ENCODE measurements around the gene WASL. TPM values are rescaled to one million over a fixed set of nuclear protein-coding genes. Genes with fewer than 3 reads are reported as not detected.

Gene WASL
- total RNA-seq, 4 donors from 2014 or later, result 30.4 to 41.4 (median 34.2) TPM

- TF ChIP-seq POLR2A (IDR thresholded peaks at IDR 0.05), result no peak
- no peak for TF ChIP-seq CTCF (IDR thresholded peaks at IDR 0.05)
- intact Hi-C loops (cut with DNase I; ENCODE audit: low total_unique reads), result loop anchor here (10.0 kb wide), 1 partner anchor 62 kb away; the partner anchor contains the start of gene WASL
- WGBS, 2 donors, result 52 to 68% methylated on average over 1 of the region's 1 CpG
- DNase-seq (ENCODE audit: low spot score in 2 of 2), result no peak
- H3K4me3 ChIP-seq (ENCODE audit: low read depth, poor library complexity, severe bottlenecking), result no peak overlapping the region
These were observed 66.1 kb downstream of the WASL start for GRCh38 chr7:123682690-123683089.

- intact Hi-C loops (cut with DNase I; ENCODE audit: low total_unique reads), result loop anchor here (10.0 kb wide), 1 partner anchor 63 kb away; the partner anchor contains the start of gene WASL
- DNase-seq (ENCODE audit: low spot score in 2 of 2), result no peak
- TF ChIP-seq CTCF (IDR thresholded peaks at IDR 0.05) (no peak), POLR2A (IDR thresholded peaks at IDR 0.05) (no peak)
- whole genome bisulfite sequencing, 2 donors, result 79 to 81% methylated on average over 2 of the region's 2 CpGs
- no peak overlapping the region for H3K4me3 ChIP-seq (ENCODE audit: low read depth, poor library complexity, severe bottlenecking)
These were observed 67.2 kb downstream of the WASL start for GRCh38 chr7:123681561-123681960.

- TF ChIP-seq CTCF (IDR thresholded peaks at IDR 0.05) (no peak), POLR2A (IDR thresholded peaks at IDR 0.05) (no peak)
- DNase-seq (ENCODE audit: low spot score in 2 of 2), result no peak
- intact Hi-C loops (cut with DNase I; ENCODE audit: low total_unique reads), result loop anchor here (10.0 kb wide), 1 partner anchor 64 kb away; the partner anchor contains the start of gene WASL
- no peak overlapping the region for H3K4me3 ChIP-seq (ENCODE audit: low read depth, poor library complexity, severe bottlenecking)
- 93 to 95% methylated on average over 3 of the region's 3 CpGs for WGBS, 2 donors
These were observed 68.2 kb downstream of the WASL start for GRCh38 chr7:123680580-123680979.

- TF ChIP-seq CTCF (IDR thresholded peaks at IDR 0.05) (no peak), POLR2A (IDR thresholded peaks at IDR 0.05) (no peak)
- DNase-seq (ENCODE audit: low spot score in 2 of 2), result no peak
- H3K4me3 ChIP-seq (ENCODE audit: low read depth, poor library complexity, severe bottlenecking), result no peak overlapping the region
- 95 to 96% methylated on average over 3 of the region's 3 CpGs for WGBS, 2 donors
- intact Hi-C loops (cut with DNase I; ENCODE audit: low total_unique reads), result loop anchor here (10.0 kb wide), 1 partner anchor 65 kb away; the partner anchor contains the start of gene WASL
These were observed 69.2 kb downstream of the WASL start for GRCh38 chr7:123679614-123680013.

GRCh38 chr7:123677061-123677715, 71.6 kb downstream of the WASL start:
- TF ChIP-seq POLR2A (IDR thresholded peaks at IDR 0.05), result no peak
- no peak for TF ChIP-seq CTCF (IDR thresholded peaks at IDR 0.05)
- intact Hi-C loops (cut with DNase I; ENCODE audit: low total_unique reads), result no loop called here
- DNase-seq (ENCODE audit: low spot score in 2 of 2), result no peak
- H3K4me3 ChIP-seq (ENCODE audit: low read depth, poor library complexity, severe bottlenecking), result no peak overlapping the region
- WGBS, 2 donors, result 83 to 93% methylated on average over 2 of the region's 2 CpGs

GRCh38 chr7:123675181-123675473, 73.7 kb downstream of the WASL start:
- H3K4me3 ChIP-seq (ENCODE audit: low read depth, poor library complexity, severe bottlenecking), result no peak overlapping the region
- intact Hi-C loops (cut with DNase I; ENCODE audit: low total_unique reads), result no loop called here
- no peak for DNase-seq (ENCODE audit: low spot score in 2 of 2)
- TF ChIP-seq CTCF (IDR thresholded peaks at IDR 0.05) (no peak), POLR2A (IDR thresholded peaks at IDR 0.05) (no peak)
